Measurements from ENCODE around the gene UCKL1. TPM values are rescaled to one million over a fixed set of nuclear protein-coding genes. Genes with fewer than 3 reads are reported as not detected.
A peak's percentile ranks its signal among the peaks of the same experiment; 100 is the strongest.

The UCKL1 gene
- total RNA-seq, 1 donor from 2014 or later, result 130 TPM

DNA sequence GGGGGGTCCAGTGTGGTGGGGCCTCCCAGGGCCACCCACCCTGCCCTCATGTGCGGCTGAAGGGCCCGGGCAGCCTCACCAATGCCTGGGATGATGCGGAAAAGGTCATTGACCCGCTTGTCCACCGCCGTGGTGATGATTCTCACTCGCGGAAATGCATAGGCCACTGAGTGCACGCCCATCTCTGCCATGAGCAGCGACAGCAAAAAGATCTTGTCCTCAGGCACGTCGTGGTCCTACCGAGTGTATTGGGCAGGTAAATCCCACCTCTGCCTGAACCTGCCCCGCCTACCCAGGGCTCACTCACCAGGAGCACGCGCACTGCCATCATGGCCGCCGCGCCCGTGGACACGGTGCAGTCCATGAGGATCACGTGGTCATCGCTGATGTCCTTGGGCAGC is 16.1 kb downstream of the UCKL1 start:
- Mint-ChIP-seq H3K9me3 (ENCODE audit: unreplicated experiment) (no peaks in the 10 kb centered on the region), H3K4me1 (ENCODE audit: low read depth, unreplicated experiment) (peaks cover 3% of the 10 kb centered on the region), H3K27ac (ENCODE audit: unreplicated experiment) (no peak overlapping the region), H3K4me3 (ENCODE audit: unreplicated experiment) (peak overlapping the region; percentile 34), H3K27me3 (ENCODE audit: unreplicated experiment) (peaks cover 10% of the 10 kb centered on the region), H3K36me3 (ENCODE audit: unreplicated experiment) (no peaks in the 10 kb centered on the region)
- DNase-seq, result no peak
- TF ChIP-seq, protein P1, sequence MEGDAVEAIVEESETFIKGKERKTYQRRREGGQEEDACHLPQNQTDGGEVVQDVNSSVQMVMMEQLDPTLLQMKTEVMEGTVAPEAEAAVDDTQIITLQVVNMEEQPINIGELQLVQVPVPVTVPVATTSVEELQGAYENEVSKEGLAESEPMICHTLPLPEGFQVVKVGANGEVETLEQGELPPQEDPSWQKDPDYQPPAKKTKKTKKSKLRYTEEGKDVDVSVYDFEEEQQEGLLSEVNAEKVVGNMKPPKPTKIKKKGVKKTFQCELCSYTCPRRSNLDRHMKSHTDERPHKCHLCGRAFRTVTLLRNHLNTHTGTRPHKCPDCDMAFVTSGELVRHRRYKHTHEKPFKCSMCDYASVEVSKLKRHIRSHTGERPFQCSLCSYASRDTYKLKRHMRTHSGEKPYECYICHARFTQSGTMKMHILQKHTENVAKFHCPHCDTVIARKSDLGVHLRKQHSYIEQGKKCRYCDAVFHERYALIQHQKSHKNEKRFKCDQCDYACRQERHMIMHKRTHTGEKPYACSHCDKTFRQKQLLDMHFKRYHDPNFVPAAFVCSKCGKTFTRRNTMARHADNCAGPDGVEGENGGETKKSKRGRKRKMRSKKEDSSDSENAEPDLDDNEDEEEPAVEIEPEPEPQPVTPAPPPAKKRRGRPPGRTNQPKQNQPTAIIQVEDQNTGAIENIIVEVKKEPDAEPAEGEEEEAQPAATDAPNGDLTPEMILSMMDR (IDR thresholded peaks at IDR 0.05; ENCODE audit: partially characterized antibody, unreplicated experiment), result no peak

DNA sequence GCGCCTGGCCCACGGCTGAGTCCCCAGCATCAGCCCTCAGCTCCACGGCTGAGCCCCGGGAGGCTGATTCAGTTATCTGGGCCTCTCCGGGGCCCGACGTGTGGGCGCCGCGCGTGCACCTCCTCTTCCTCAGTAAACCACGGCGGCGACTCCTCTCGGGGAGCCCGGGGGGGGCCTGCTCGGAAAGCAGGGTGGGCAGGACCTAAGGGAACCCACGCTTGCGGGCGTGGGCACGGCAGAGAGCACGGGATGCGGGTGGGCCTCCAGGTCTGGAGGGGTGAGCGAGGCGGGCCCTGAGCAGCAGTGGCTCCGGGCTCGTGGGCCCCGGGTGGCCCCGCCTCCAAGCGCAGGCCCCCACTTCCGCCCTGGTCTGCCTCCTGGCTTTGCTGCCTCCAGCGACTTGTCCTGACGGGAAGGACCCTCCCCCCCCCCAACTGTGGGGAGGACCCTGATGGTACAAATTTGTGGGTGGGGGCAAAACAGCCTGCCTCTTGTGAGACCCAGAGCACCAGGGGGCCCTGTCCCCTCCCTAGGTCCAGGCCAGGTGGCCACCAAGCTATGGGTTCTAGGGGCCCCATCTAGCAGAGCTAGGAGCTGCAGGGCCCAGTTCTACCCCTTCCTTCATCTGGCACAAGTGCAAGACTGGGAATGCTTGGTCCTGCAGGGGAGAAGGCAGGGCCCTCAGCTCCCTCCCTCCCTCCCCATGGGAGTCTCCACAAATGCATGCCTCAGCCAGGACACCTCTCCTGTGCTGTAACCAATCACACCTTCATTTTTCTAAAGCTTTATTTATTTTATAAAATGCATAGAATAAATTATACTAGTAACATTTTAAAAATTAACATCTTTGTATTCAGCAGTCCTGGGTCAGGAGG is 16.9 kb downstream of the UCKL1 start:
- TF ChIP-seq, protein P1 (IDR thresholded peaks at IDR 0.05; ENCODE audit: partially characterized antibody, unreplicated experiment), result no peak

DNA sequence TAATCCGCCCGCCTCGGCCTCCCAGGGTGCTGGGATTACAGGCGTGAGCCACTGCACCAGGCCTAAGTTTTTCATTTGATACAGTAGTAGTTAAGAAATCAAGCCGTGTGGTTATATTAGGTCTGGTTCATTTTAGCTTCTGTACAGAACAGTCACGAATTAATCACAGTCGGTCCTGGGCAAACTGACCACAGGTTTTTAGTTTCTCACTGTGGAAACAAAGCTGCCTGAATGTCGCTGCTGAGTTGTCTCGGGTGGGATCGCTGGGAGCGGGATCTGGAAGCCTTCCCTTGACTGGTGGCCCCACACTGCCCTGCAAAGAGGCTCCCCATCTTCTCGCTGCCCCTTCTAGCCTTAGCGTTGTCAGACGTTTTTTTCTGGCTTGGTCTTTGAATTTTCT is 18.6 kb downstream of the UCKL1 start:
- Mint-ChIP-seq H3K9me3 (ENCODE audit: unreplicated experiment) (peaks cover 4% of the 10 kb centered on the region), H3K27ac (ENCODE audit: unreplicated experiment) (peak overlapping the region; percentile 22), H3K27me3 (ENCODE audit: unreplicated experiment) (peaks cover 8% of the 10 kb centered on the region), H3K36me3 (ENCODE audit: unreplicated experiment) (no peaks in the 10 kb centered on the region), H3K4me1 (ENCODE audit: low read depth, unreplicated experiment) (peaks cover 5% of the 10 kb centered on the region), H3K4me3 (ENCODE audit: unreplicated experiment) (peak overlapping the region; percentile 46)
- no peak for DNase-seq
- TF ChIP-seq, protein P1 (IDR thresholded peaks at IDR 0.05; ENCODE audit: partially characterized antibody, unreplicated experiment), result no peak

More for the DNA sequence above, 16.9 kb downstream of the UCKL1 start:
- no peak for DNase-seq
- Mint-ChIP-seq H3K4me3 (ENCODE audit: unreplicated experiment) (no peak overlapping the region), H3K4me1 (ENCODE audit: low read depth, unreplicated experiment) (peaks cover 5% of the 10 kb centered on the region), H3K36me3 (ENCODE audit: unreplicated experiment) (no peaks in the 10 kb centered on the region), H3K9me3 (ENCODE audit: unreplicated experiment) (peaks cover 4% of the 10 kb centered on the region), H3K27me3 (ENCODE audit: unreplicated experiment) (peaks cover 12% of the 10 kb centered on the region), H3K27ac (ENCODE audit: unreplicated experiment) (no peak overlapping the region)

DNA sequence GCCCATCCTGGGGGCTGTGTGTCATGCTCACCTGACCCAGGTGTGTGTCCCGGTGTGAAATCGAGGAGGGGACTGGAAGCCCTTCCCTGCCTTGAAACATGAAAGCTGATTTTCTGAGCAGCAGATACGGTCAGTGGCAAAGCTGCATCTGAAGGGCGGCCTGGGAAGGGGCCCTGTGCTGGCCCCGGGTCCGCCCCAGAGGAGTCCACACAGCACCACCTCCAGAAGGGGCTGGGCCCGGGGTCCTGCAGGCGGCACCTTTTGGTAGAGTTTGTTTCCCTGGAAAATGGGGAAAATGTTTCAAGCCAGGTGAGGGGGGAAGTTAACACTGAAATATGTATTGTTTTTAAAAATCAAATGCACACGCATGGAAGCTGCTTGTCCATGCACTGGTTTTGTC is 20.8 kb downstream of the UCKL1 start:
- peaks cover 4% of the 10 kb centered on the region for H3K36me3 Mint-ChIP-seq (ENCODE audit: unreplicated experiment)
- H3K27ac Mint-ChIP-seq (ENCODE audit: unreplicated experiment), result no peak overlapping the region
- H3K9me3 Mint-ChIP-seq (ENCODE audit: unreplicated experiment), result peaks cover 8% of the 10 kb centered on the region
- no peak for DNase-seq
- peaks cover 7% of the 10 kb centered on the region for H3K27me3 Mint-ChIP-seq (ENCODE audit: unreplicated experiment)
- H3K4me1 Mint-ChIP-seq (ENCODE audit: low read depth, unreplicated experiment), result peaks cover 3% of the 10 kb centered on the region
- TF ChIP-seq, protein P1 (IDR thresholded peaks at IDR 0.05; ENCODE audit: partially characterized antibody, unreplicated experiment), result no peak
- H3K4me3 Mint-ChIP-seq (ENCODE audit: unreplicated experiment), result no peak overlapping the region

Data from glutamatergic neuron (in vitro differentiated cells).